CD4-positive, alpha-beta T cell treated with Interleukin-4 for 1 hour (primary cell): ENCODE data around the gene TTC22.

Experiments used
- DNase-seq, 2 donors: peaks; one replicate each; pipeline ENCODE4 v3.0.0-alpha.2; 2020 to 2022

The TTC22 gene

DNA sequence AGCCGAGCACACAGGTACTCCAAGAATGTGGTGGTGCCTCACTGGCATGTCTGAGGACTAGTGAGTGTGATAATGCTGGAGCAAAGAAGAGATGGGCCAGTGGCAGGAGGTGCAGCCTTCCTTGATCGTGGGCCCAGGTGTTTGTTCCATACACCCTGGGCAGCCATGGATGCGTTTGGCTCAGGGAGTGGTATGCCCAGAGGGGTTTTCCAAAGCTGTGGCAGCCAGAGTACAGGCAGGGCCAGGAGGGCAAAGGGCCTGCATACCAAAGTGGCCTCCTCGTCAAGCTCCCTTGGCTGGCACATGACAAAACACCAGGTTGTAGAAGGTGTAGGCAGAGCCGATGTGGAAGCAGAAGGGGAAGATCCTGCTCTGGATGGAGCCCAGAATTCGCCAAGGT, 55.8 kb downstream of the TTC22 start:
- DNase-seq, result no peak

DNA sequence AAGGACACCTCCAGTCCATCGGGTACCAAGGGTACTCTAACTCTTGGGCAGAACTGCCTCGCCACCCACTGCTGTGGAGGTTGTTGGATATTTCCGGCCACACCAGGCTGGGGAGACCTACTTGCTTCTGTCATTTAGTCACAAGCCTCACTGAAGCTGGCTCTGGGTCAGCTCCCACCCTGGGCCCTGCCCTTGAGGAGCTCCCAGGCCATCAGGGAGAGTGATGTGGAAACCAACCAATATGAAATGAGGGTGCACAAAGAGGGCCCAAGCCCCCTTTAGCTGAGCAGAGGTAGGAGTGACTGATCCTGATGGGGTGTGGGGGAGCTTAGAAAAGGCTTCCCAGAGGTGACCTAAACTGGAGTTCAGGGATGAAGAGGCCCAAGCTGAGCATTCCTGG, 56.4 kb downstream of the TTC22 start:
- no peak for DNase-seq

DNA sequence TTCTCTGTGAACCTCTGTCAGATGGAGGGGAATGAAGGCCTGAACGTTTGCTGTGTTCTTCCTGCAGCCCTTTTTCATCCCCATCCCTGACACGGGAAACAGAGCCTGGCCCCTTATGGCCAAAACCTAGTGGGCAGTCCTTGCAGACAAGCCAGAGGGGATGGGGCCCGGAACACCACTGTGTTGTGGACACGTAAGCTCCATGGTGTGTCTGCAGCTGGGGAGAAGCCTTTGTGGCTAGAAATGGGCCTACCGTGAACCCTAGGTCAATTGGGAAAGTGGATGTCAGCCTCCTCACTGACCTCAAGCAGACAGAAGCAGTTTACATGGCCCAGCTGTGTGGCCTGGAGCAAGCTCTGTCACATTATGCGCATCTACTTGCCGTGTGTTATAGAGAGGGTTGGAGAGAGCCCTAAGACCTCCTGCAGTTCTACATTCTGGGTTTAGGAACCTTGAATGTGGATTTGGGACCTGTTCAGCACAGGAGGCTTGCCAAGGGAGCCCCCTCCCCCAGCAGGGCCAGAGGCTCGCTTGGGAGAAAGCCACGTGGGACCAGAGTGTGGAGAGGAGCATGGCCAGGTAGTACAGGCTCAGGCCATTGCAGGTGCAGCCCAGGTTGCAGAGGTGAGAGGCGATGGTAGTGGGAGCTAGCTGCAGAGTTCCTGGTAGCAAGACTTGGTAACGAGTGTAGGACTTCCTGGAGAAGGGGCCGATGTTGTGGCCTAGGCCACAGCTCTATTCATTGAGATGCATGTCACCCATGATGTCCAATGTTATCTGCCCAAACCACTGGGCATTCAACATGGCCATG, 57.5 kb downstream of the TTC22 start:
- DNase-seq, result no peak

DNA sequence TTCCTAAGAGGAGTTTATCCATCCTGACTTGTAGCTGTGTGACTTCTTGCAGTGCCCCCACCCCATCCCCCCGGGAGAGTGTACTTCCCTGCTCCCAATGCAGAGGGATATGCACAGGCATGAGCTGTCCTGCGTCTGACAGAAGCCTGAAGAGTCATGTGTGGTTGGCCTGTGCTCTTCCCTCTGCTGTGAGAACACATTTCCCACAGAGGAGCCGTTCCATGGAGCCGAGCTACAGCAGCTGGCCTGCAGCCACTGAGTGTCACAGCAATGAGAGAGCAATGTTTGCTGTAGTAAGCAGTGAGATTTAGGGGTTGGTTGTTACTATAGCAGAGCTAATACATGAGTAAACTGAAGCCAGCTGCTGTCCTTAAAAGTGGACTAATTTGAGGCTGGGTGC, 58.8 kb downstream of the TTC22 start:
- DNase-seq, result no peak

DNA sequence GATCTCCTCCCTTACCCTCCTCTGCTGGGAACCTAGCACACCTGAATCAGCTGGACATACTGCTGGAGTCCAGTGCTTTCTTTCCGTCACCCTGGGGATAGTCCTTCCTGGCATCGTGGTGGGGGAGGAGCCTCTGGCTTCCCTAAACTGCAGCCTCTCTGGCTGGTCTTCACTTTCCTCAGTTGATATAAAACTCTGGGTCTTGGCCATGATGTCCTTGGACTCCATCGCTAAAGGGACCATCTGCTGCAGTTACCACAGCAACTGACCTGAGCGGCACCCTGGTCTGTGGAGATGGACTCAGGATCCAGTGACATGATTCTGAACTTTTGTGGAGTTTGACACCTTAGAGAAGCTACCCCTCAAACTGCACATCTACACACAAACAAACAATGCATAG, 59.6 kb downstream of the TTC22 start:
- DNase-seq, result no peak

DNA sequence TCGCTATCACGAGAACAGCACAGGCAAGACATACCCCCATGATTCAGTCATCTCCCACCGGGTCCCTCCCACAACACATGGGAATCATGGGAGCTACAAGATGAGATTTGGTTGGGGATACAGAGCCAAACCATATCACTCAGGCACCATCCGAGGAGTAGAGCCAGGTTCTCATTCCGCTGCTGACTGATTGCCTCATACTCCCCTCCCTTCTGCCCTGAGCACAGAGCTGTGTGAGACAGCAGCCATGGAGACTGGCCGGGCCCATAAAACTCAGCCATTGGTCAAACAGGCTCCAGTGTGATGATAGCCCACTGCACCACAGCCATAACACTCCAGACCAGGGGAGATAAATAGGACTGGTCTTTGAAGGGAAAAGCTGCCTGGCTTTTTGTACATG, 62.9 kb downstream of the TTC22 start:
- no peak for DNase-seq

DNA sequence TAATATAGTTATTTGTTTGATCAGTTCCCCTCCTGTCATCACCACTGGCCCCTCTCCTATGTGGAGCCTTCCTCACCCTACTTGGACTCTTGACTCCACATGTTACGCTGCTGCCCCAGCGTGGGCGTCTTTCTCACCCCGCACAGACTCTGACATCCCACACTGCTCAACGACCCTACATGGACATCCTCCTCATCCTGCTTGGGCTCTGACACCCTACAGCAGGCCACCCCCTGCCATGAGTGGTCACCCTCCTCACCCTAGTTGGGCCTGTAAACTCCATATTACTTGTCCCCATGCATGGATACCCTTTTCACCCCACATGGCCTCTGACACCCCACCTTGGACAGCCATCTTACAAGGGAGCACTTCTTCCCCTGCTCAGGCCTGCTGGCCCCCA, 64.4 kb downstream of the TTC22 start:
- DNase-seq, result no peak
